Measurements from ENCODE around the gene TMTC1. TPM values are rescaled to one million over a fixed set of nuclear protein-coding genes. Genes with fewer than 3 reads are reported as not detected.
A peak's percentile ranks its signal among the peaks of the same experiment; 100 is the strongest.

Gene TMTC1
- polyA plus RNA-seq, 1 donor (not counting 4 experiments of a cell fraction or from before 2014, with no cell fraction given) = 3.7 TPM

DNA sequence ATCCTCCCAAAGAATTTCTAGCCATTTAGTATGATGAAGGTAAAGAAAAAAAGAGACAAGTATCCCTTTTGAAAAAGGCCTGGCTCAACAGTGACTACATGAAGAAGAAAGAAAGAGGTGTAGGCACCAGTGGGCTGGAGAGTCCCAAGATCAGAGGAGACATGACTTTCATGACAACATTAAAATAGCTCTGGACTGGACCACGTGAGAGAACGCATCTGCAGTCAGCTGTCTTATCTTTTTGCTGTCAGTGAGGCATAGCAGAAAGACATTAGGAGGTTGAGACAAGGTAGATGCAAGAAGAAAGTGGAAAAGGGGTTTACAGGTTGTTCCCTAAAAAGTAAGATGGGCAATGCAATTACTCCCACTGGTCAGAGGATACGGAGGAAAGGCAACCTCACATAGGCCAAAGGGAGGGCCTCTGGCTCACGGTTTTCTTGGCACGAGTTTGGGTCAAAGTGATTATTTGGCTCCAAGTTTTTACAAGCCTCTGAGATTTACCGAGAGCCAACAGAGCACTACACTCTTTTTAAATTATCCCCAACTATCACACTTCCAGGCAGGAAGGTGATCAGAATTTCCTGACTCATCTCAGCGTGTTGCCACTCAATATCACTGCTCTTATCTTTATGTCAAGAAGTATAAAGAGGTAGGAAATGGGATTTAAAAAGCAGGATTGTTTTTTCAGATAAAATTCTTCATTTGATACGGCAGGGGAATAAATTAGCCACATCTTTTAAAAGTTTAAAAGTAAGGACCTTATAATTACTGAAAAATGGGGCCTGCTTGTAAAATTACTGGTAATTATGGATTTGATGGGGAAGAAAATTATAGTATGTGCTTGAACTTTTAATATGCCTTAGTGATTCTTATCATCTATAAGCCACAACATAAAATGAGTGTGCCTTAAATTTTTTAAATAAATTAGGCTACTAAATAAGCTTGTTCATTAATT is 29.2 kb downstream of the TMTC1 start:
- H3K4me1 ChIP-seq (ENCODE audit: control insufficient read depth, extremely low read depth, insufficient read depth, low read length) = peaks cover 2% of the 10 kb centered on the region
- no peak overlapping the region for H3K4me2 ChIP-seq (ENCODE audit: control insufficient read depth, extremely low read depth, insufficient read depth, low read depth, low read length)
- H3K27me3 ChIP-seq (ENCODE audit: control insufficient read depth, extremely low read depth, insufficient read depth, low read length) = no peaks in the 10 kb centered on the region
- H2AFZ ChIP-seq (ENCODE audit: control insufficient read depth, low read length) = no peak overlapping the region
- H3K9me1 ChIP-seq (ENCODE audit: control insufficient read depth, extremely low read depth, insufficient read depth, low read length) = no peaks in the 10 kb centered on the region
- H3K9me3 ChIP-seq (ENCODE audit: control insufficient read depth, low read depth, low read length) = no peaks in the 10 kb centered on the region
- no peak overlapping the region for H3K9ac ChIP-seq (ENCODE audit: control insufficient read depth, extremely low read depth, insufficient read depth, low read length)
- no peak overlapping the region for H3K4me3 ChIP-seq (ENCODE audit: control insufficient read depth in 2 of 3, extremely low read depth in 1 of 3, insufficient read depth in 2 of 3, low read depth in 1 of 3, low read length in 3 of 3)
- no peaks in the 10 kb centered on the region for H3K79me2 ChIP-seq (ENCODE audit: control insufficient read depth, insufficient read depth, low read length)
- no peaks in the 10 kb centered on the region for H3K36me3 ChIP-seq (ENCODE audit: control insufficient read depth in 2 of 2, extremely low read depth in 1 of 2, insufficient read depth in 2 of 2, low read length in 2 of 2)
- no peak overlapping the region for H3K27ac ChIP-seq (ENCODE audit: control insufficient read depth, insufficient read depth, low read length)
- TF ChIP-seq, protein P1, sequence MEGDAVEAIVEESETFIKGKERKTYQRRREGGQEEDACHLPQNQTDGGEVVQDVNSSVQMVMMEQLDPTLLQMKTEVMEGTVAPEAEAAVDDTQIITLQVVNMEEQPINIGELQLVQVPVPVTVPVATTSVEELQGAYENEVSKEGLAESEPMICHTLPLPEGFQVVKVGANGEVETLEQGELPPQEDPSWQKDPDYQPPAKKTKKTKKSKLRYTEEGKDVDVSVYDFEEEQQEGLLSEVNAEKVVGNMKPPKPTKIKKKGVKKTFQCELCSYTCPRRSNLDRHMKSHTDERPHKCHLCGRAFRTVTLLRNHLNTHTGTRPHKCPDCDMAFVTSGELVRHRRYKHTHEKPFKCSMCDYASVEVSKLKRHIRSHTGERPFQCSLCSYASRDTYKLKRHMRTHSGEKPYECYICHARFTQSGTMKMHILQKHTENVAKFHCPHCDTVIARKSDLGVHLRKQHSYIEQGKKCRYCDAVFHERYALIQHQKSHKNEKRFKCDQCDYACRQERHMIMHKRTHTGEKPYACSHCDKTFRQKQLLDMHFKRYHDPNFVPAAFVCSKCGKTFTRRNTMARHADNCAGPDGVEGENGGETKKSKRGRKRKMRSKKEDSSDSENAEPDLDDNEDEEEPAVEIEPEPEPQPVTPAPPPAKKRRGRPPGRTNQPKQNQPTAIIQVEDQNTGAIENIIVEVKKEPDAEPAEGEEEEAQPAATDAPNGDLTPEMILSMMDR (optimal IDR thresholded peaks at IDR 0.05 in 1 of 3, IDR thresholded peaks at IDR 0.05 in 1 of 3, conservative IDR thresholded peaks at IDR 0.05 in 1 of 3; ENCODE audit: extremely low read depth in 1 of 3, insufficient read depth in 2 of 3, low read length in 3 of 3) = no peak
- no peak for TF ChIP-seq EZH2 (IDR thresholded peaks at IDR 0.05; ENCODE audit: low read length)
- no peaks in the 10 kb centered on the region for H4K20me1 ChIP-seq (ENCODE audit: control insufficient read depth, extremely low read depth, insufficient read depth, low read length)
- DNase-seq (ENCODE audit: low read depth, low spot score) = no peak
- peak; percentile 67 for FAIRE-seq
- dilution Hi-C loops (cut with MboI; ENCODE audit: extremely low pct_ligation_motif_present, low sequenced_read_pairs) = no loop called here

DNA sequence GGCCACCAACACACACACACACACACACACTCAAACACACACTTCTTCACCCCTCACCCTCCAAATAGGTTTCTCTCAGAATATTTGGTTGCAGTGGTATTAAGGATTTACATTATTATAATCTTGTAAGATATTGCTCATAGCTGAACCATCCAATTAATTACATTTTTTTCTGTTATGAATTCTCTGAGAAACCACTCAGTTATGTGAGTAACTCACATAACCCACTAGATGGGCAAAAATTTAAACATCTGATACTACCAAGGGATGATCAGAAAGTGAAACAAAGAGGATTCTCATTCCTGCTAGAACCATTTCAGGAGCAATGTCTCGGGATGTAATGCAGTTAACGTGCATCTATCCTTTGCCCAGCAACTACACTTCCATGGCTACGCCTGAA is 31.6 kb downstream of the TMTC1 start:
- no peak overlapping the region for H2AFZ ChIP-seq (ENCODE audit: control insufficient read depth, low read length)
- H3K9me3 ChIP-seq (ENCODE audit: control insufficient read depth, low read depth, low read length) = no peaks in the 10 kb centered on the region
- dilution Hi-C loops (cut with MboI; ENCODE audit: extremely low pct_ligation_motif_present, low sequenced_read_pairs) = no loop called here
- DNase-seq (ENCODE audit: low read depth, low spot score) (no peak), FAIRE-seq (no peak)
- no peak overlapping the region for H3K4me2 ChIP-seq (ENCODE audit: control insufficient read depth, extremely low read depth, insufficient read depth, low read depth, low read length)
- peaks cover 2% of the 10 kb centered on the region for H3K4me1 ChIP-seq (ENCODE audit: control insufficient read depth, extremely low read depth, insufficient read depth, low read length)
- H3K79me2 ChIP-seq (ENCODE audit: control insufficient read depth, insufficient read depth, low read length) = no peaks in the 10 kb centered on the region
- H3K27me3 ChIP-seq (ENCODE audit: control insufficient read depth, extremely low read depth, insufficient read depth, low read length) = no peaks in the 10 kb centered on the region
- TF ChIP-seq EZH2 (IDR thresholded peaks at IDR 0.05; ENCODE audit: low read length) = no peak
- TF ChIP-seq, protein P1 (optimal IDR thresholded peaks at IDR 0.05 in 1 of 3, IDR thresholded peaks at IDR 0.05 in 1 of 3, conservative IDR thresholded peaks at IDR 0.05 in 1 of 3; ENCODE audit: extremely low read depth in 1 of 3, insufficient read depth in 2 of 3, low read length in 3 of 3) = no peak
- H3K9me1 ChIP-seq (ENCODE audit: control insufficient read depth, extremely low read depth, insufficient read depth, low read length) = no peaks in the 10 kb centered on the region
- H3K4me3 ChIP-seq (ENCODE audit: control insufficient read depth in 2 of 3, extremely low read depth in 1 of 3, insufficient read depth in 2 of 3, low read depth in 1 of 3, low read length in 3 of 3) = no peak overlapping the region
- H3K36me3 ChIP-seq (ENCODE audit: control insufficient read depth in 2 of 2, extremely low read depth in 1 of 2, insufficient read depth in 2 of 2, low read length in 2 of 2) = no peaks in the 10 kb centered on the region
- no peak overlapping the region for H3K9ac ChIP-seq (ENCODE audit: control insufficient read depth, extremely low read depth, insufficient read depth, low read length)
- no peaks in the 10 kb centered on the region for H4K20me1 ChIP-seq (ENCODE audit: control insufficient read depth, extremely low read depth, insufficient read depth, low read length)
- H3K27ac ChIP-seq (ENCODE audit: control insufficient read depth, insufficient read depth, low read length) = no peak overlapping the region
